Type B pancreatic cell (in vitro differentiated cells): ENCODE data around the gene SMARCA1. TPM values are rescaled to one million over a fixed set of nuclear protein-coding genes. Genes with fewer than 3 reads are reported as not detected.
"Not testable (repeated sequence)": the region's sequence is repeated elsewhere in the genome, so short reads cannot be mapped to it uniquely, and the experiment has no call there.

Experiments
- DNase-seq: peaks from one replicate; pipeline ENCODE4 v3.0.0; 2021; ENCODE audit warnings: mixed read lengths; ENCODE audit not compliant: unreplicated experiment; ENCODE audit errors: extremely low spot score
- H3K27ac Mint-ChIP-seq: 2 replicates; pipeline ENCODE4 v1.8.0; 2021; ENCODE audit warnings: mild to moderate bottlenecking, mixed read lengths
- H3K27me3 Mint-ChIP-seq: 2 replicates; pipeline ENCODE4 v1.8.0; 2021; ENCODE audit warnings: mixed read lengths
- H3K36me3 Mint-ChIP-seq: 2 replicates; pipeline ENCODE4 v1.8.0; 2021; ENCODE audit warnings: mixed read lengths
- H3K4me1 Mint-ChIP-seq: one replicate; pipeline ENCODE4 v1.8.0; 2021; ENCODE audit warnings: mixed read lengths; ENCODE audit not compliant: unreplicated experiment
- H3K4me3 Mint-ChIP-seq: 2 replicates; pipeline ENCODE4 v1.8.0; 2021; ENCODE audit warnings: mild to moderate bottlenecking, mixed read lengths
- H3K9me3 Mint-ChIP-seq: 2 replicates; pipeline ENCODE4 v1.8.0; 2021; ENCODE audit warnings: mixed read lengths
- long read RNA-seq: library from polyadenylated mRNA; unstranded; transcript quantifications from one replicate; pipeline ENCODE4 v2.0.0, GENCODE V29; 2020
- total RNA-seq: library from RNA; stranded (reverse); gene quantifications from 2 replicates; pipeline ENCODE4 v1.2.1, GENCODE V29; 2021; ENCODE audit warnings: low replicate concordance
- TF ChIP-seq, protein P1 (sequence below): fragments of 200-600 bp; sonication (generic); conservative IDR thresholded peaks from 2 replicates; pipeline ENCODE4 v1.5.0; 2021; ENCODE audit warnings: antibody characterized with exemption, mild to moderate bottlenecking

The SMARCA1 gene
- total RNA-seq = 89.9 and 106 TPM in 2 replicates
- long read RNA-seq, transcript SMARCA1-203 (24 exons, 3,948 nt) = minor isoform, 13 of 577 reads
- long read RNA-seq, transcript SMARCA1-201 (25 exons, 3,564 nt) = major isoform, 33 of 577 reads
- long read RNA-seq, partial matches to known transcripts = 492 of 577 reads
- long read RNA-seq, other reads (novel, unspliced or antisense) = 39 of 577 reads

DNA sequence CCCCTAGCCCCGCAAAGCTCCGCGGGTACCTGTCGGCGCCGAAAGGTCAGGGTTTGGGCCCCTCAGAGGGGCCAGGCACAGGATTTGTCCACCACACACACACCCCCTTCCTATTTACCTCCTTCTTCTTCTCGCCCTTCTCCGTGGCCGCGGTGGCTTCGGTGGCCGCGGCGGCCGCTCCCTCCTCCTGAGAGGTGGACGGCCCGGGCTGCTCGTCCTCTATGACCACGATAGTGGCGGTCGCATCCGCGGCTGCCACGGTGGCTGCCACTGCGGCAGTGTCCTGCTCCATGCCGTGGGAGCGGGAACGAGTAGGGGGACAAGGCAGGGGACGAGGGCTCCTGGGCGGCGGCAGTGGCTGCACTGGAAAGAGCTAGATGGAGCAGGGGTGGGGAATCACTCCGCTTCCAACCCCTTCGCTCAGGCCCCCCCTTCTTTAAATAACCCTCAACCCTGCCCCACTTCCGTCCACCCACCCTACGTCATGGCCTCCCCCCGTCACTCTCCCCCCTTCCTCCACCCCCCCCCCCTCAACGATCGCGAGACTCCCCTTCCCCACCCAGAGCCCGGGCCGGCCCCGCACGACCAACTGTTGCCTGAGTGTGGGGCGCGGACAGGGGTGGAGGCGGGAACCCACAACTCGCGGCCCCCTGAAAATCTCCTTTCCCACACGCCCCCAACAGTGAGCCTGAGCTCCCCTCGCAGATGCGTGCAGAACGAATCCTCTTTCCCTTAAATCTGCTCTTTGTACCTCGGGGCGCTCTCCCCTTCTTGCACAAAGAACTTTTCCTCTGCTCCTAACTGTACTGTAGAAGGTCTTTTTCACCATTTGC is at the start of gene SMARCA1:
SMARCA1 (minus strand) TSS at position 412 of the 833 bp plus-strand sequence; CDS start at position 292, 120 bp downstream.
- TF ChIP-seq, protein P1, sequence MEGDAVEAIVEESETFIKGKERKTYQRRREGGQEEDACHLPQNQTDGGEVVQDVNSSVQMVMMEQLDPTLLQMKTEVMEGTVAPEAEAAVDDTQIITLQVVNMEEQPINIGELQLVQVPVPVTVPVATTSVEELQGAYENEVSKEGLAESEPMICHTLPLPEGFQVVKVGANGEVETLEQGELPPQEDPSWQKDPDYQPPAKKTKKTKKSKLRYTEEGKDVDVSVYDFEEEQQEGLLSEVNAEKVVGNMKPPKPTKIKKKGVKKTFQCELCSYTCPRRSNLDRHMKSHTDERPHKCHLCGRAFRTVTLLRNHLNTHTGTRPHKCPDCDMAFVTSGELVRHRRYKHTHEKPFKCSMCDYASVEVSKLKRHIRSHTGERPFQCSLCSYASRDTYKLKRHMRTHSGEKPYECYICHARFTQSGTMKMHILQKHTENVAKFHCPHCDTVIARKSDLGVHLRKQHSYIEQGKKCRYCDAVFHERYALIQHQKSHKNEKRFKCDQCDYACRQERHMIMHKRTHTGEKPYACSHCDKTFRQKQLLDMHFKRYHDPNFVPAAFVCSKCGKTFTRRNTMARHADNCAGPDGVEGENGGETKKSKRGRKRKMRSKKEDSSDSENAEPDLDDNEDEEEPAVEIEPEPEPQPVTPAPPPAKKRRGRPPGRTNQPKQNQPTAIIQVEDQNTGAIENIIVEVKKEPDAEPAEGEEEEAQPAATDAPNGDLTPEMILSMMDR = no peak
- H3K9me3 Mint-ChIP-seq = peaks cover 4% of the 10 kb centered on the region
- peak within 1 kb of the TSS; percentile 95 for H3K27ac Mint-ChIP-seq
- no peaks in the 10 kb centered on the region for H3K27me3 Mint-ChIP-seq
- H3K4me1 Mint-ChIP-seq = peaks cover 12% of the 10 kb centered on the region
- no peaks in the 10 kb centered on the region for H3K36me3 Mint-ChIP-seq
- H3K4me3 Mint-ChIP-seq = peak within 1 kb of the TSS; percentile 96
- peak; percentile 77 for DNase-seq

DNA sequence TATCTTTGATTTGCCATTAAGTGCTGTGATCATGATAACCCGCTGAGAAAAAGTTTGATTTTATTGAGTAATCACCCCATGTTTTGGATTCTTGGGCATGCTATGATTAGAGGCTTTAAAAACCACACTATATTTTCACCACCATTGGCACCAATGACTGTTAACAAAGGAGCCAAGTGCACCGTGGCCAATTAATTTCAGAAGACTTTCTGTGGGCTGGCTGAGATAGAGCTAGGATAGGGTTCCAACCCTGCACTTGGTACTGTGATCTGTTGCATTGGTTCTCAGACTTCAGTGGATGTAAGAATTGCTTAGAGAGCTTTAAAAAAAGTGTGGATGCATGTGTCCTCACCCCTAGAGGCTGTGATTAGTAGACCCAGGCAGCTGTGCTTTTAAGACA is 49.1 kb upstream of the SMARCA1 start:
- no peak overlapping the region for H3K4me3 Mint-ChIP-seq
- H3K9me3 Mint-ChIP-seq = no peaks in the 10 kb centered on the region
- no peak overlapping the region for H3K27ac Mint-ChIP-seq
- peaks cover under 1% of the 10 kb centered on the region for H3K4me1 Mint-ChIP-seq
- H3K36me3 Mint-ChIP-seq = peaks cover 54% of the 10 kb centered on the region
- H3K27me3 Mint-ChIP-seq = no peaks in the 10 kb centered on the region
- TF ChIP-seq, protein P1 = no peak
- no peak for DNase-seq

DNA sequence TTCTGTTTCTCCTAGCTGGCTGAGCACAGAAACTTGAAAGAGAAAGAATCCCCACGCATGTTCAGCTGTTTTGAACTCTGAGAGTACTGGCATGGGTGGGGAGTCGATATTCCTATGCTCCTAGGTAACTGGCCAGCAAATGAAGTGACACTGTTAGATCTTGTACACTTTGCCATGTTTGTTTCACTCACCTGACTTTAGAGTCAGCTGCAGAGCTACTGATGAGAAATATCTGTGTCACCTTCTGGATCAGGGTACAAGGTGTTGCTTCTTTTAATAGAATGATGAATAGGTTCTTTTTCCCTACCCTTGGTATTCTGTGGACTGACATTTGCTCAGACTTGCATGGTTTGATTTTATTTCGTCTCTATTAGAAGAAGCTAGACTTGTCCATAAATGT is 45.1 kb upstream of the SMARCA1 start:
- peaks cover 45% of the 10 kb centered on the region for H3K36me3 Mint-ChIP-seq
- no peaks in the 10 kb centered on the region for H3K27me3 Mint-ChIP-seq
- DNase-seq = no peak
- no peaks in the 10 kb centered on the region for H3K4me1 Mint-ChIP-seq
- TF ChIP-seq, protein P1 = no peak
- H3K4me3 Mint-ChIP-seq = no peak overlapping the region
- H3K27ac Mint-ChIP-seq = no peak overlapping the region
- H3K9me3 Mint-ChIP-seq = no peaks in the 10 kb centered on the region

DNA sequence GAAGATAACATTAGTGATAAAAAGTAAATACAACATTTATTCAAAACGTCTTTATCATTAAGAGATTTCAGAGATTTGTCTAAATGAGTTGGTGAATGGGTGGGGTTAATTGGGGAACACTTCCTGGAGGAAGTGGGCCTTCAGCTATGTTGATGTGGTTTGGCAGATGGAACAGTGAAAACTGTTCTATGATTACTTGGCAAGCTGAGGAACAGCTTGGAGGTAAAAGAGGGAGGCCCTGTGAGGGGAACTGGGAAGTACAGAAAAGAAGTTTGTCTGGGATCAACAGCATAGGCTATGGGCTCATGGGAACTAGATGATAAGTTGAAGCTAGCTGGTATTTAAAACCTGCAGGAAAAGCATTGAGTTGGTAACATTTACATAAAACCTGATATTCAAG is 42.8 kb upstream of the SMARCA1 start:
- no peak overlapping the region for H3K27ac Mint-ChIP-seq
- H3K27me3 Mint-ChIP-seq = no peaks in the 10 kb centered on the region
- H3K36me3 Mint-ChIP-seq = peaks cover 57% of the 10 kb centered on the region
- H3K4me3 Mint-ChIP-seq = no peak overlapping the region
- TF ChIP-seq, protein P1 = no peak
- no peaks in the 10 kb centered on the region for H3K4me1 Mint-ChIP-seq
- DNase-seq = no peak
- no peaks in the 10 kb centered on the region for H3K9me3 Mint-ChIP-seq

GRCh38 chrX:129565046-129565650 is 41.9 kb upstream of the SMARCA1 start:
- H3K4me1 Mint-ChIP-seq = no peaks in the 10 kb centered on the region
- no peaks in the 10 kb centered on the region for H3K27me3 Mint-ChIP-seq
- H3K27ac Mint-ChIP-seq = no peak overlapping the region
- no peak overlapping the region for H3K4me3 Mint-ChIP-seq
- no peak for DNase-seq
- H3K36me3 Mint-ChIP-seq = peaks cover 54% of the 10 kb centered on the region
- TF ChIP-seq, protein P1 = no peak
- H3K9me3 Mint-ChIP-seq = no peaks in the 10 kb centered on the region

DNA sequence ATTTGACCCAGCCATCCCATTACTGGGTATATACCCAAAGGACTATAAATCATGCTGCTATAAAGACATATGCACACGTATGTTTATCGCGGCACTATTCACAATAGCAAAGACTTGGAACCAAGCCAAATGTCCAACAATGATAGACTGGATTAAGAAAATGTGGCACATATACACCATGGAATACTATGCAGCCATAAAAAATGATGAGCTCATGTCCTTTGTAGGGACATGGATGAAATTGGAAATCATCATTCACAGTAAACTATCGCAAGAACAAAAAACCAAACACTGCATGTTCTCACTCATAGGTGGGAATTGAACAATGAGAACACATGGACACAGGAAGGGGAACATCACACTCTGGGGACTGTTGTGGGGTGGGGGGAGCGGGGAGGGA is 41.1 kb upstream of the SMARCA1 start:
- DNase-seq, H3K9me3 Mint-ChIP-seq, H3K27me3 Mint-ChIP-seq, H3K4me1 Mint-ChIP-seq, H3K27ac Mint-ChIP-seq, H3K4me3 Mint-ChIP-seq: not testable (repeated sequence)
- peaks cover 56% of the 10 kb centered on the region for H3K36me3 Mint-ChIP-seq
